NCI-H146 treated with DMSO at 0.1 percent for 48 hours (cell line): ENCODE data around the gene MTA3.
A peak's percentile ranks its signal among the peaks of the same experiment; 100 is the strongest.

Source experiments
- DNase-seq: peaks from one replicate; lab custom pipeline; 2025; ENCODE audit not compliant: unreplicated experiment; lab: John Stamatoyannopoulos, UW

The MTA3 gene

GRCh38 chr2:42757981-42758740 is 189.7 kb downstream of the MTA3 start:
- DNase-seq: no peak

GRCh38 chr2:42758751-42759150 is 190.3 kb downstream of the MTA3 start:
- no peak for DNase-seq

- DNase-seq: no peak
Measured at GRCh38 chr2:42761554-42761953, 193.1 kb downstream of the MTA3 start.

- no peak for DNase-seq
Measured at GRCh38 chr2:42762155-42762554, 193.7 kb downstream of the MTA3 start.

DNA sequence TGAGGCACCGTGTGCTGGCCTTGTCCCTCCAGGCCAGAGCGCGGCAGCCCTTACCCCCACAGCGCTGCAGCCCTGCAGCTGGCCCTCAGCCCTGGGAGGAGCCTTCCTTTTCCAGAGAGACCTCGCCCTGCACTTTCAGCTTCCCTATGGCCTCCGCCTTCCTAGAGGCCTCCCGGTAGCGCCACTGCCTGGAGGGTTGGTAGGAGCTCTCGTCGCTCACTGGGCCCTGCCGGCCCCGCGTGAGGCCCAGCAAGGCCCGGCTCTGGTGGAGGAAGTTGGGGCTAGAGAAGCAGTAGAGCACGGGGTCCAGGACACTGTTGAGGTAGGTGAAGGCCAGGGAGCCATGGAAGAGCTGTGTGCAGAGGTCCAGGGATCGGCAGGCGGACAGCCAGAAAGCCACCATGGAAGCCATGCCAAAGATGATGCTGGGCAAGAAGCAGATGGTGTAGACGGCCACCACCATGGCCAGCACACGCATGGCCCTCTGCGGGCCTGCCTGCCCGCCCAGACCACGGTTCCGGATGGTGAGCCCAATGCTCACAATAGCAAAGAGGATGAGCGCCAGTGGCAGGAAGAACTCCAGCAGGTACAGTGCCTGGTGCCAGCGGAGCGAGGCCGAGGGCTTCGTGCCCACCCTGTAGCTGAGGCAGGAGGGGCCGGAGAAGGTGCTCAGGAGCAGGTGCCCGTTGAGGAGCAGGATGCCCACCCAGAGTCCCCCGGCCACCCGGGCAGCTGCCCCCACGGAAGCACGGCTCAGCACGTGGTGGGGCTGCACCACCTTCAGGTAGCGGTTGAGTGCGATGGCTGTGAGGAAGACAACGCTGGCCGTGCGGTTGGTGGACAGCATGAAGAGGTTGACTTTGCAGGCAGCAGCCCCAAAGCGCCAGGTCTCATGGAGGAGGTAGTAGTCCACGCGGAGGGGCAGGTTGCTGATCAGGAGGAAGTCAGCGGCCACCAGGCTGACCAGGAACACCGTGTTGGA is 194.7 kb downstream of the MTA3 start:
- DNase-seq: no peak

GRCh38 chr2:42764096-42764495 is 195.7 kb downstream of the MTA3 start, which contains the start of gene OXER1:
Gene OXER1, minus strand, starts transcription at chr2:42764135. Its CDS starts 73 bp downstream, at chr2:42764062.
- no peak for DNase-seq

DNA sequence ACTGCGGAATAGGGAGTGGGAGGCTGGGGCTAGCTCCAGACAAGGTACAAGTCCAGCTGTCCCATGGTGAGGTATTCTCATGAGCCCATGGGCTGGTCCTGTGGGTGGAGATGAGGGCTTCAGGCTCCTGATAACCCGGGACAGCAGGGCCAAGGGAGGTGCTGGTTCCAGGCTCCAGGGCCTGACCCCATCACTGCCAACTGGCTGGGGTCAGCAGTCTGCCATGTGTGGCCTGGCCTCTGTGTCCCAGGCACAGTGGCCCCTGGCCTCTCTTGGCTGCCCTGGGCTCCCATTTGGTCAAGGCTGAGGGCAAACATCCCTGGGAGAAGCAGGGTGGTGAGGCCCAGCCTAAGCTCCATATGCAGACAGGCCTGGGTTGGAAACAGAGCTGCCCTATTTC is 196.5 kb downstream of the MTA3 start:
- no peak for DNase-seq

- DNase-seq: no peak
Measured at GRCh38 chr2:42765686-42766085, 197.3 kb downstream of the MTA3 start.

DNA sequence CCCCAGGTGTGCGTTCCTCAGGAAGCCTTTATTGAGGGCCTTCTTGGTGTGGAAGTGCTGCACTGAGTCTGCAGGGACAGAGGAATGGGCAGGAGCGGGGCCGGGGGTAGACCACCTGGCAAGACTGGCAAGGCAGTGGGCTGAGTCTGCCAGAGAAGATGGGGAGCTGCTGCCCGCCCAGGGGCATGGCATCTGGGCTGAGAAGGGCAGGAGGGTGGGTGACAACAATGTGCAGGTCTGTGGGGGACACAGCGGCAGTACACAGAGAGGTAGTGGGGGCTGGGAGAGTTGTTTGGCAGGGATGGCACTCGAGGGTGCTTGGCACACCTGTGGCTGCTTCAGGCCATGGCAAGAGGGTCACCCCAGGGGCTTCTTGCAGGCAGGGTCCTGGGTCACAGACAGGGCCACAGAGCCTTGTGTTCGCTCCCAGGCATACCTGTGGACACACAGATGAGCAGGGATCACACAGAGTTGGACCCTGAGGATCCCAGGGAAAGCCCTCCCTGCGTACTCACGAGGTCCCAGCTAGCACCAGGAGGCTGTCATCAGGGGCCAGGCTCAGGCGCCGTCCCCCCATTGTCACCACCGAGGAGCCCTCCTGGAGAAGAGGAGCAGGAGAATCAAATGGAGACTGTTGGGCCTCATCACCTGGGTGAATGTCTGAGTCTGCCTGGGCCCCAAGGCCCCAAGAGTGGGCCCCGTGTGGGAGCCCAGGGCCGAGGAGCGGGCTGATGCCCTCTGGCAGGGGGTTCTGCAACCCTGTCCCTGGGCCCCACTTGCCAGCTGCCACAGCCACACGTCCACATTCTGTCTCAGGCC is 198.9 kb downstream of the MTA3 start:
- no peak for DNase-seq

GRCh38 chr2:42767899-42768705 is 199.7 kb downstream of the MTA3 start:
- DNase-seq: no peak

DNA sequence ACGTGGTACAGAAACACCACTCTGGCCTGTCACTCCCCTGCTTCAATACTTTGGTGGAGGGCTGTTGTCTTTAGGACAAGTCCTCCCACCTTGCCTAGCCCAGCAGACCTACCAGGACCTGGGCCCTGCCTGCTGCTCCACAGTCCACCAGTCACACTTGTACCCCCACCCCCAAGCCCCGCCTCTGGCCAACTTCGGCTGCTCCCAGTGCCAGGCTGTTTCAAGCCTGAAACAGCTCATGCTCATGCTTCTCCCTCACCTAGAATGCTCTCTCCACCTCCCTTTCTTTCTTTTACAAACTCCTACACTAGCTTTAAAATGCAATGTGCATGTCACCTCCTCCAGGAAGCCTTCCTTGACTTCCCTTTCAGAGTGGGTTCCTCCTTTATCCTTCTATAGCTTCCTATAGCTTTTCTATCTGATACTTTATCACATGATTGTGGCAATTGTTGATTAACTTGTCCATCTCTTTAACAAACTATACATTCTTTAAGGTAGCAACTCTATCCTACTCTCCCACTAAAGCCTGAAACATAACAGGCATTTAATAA is 200.3 kb downstream of the MTA3 start:
- no peak for DNase-seq

- no peak for DNase-seq
Measured at GRCh38 chr2:42769583-42770287, 201.3 kb downstream of the MTA3 start.

- DNase-seq: peak; percentile 4
Measured at GRCh38 chr2:42770288-42771131, 202.1 kb downstream of the MTA3 start.

GRCh38 chr2:42771546-42772153 is 203.2 kb downstream of the MTA3 start:
- no peak for DNase-seq

DNA sequence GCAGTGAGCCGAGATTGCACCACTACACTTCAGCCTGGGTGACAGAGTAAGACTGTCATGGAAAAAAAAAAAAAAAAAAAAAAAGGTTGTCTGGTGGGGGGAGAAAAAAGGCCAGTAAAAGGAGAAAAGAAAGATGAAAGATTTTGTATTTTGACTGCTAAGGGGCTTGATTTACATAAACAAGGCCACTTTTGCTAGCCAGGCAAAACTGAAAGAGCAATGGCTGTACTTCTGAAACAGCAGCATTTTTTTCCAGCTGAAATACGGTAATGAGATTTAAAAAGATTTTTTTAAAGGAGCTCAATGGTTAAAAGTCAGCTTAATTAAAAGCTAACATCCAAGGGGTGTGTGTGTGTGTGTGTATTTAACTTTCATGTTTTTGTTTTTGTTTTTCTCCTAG is 206.8 kb downstream of the MTA3 start:
- DNase-seq: no peak

GRCh38 chr2:42775810-42776209 is 207.4 kb downstream of the MTA3 start:
- no peak for DNase-seq

DNA sequence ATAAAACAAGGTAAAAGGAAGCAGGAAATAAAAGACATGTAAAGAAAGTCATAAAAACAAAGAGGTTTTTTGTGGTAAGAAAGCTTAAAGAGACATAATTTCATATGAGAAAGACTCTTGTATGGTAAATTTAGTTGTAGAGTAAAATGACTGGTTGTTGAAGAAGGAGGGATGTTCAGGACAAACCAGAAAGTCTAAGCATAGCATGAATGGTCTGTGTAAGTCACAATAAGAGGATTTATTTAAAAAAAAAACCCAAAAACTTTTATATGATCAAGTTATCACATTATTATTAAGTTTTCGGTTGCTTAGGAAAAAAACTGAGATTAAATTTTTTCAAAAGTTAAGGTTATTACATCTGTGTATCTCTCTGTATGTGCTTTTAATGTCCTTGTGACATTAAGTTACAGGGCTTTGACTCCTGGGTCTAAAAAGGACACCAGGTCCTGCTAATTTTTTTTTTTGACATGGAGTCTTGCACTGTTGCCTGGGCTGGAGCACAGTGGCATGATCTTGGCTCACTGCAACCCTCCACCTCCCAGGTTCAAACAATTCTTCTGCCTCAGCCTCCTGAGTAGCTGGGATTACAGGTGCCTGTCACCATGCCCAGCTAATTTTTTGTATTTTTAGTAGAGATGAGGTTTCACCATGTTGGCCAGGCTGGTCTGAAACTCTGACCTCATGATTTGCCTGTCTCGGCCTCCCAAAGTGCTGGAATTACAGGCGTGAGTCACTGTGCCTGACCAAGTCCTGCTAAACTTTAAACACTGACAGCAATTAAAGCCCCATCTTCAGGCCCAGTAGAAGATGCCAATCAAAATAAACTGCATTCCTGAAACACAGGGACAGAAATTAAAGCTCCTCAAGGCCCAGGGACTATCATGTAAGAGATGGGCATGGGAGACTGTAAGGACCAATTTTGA is 209.7 kb downstream of the MTA3 start:
- DNase-seq: no peak
